ENCODE results near the gene CD300C.

The CD300C gene

DNA sequence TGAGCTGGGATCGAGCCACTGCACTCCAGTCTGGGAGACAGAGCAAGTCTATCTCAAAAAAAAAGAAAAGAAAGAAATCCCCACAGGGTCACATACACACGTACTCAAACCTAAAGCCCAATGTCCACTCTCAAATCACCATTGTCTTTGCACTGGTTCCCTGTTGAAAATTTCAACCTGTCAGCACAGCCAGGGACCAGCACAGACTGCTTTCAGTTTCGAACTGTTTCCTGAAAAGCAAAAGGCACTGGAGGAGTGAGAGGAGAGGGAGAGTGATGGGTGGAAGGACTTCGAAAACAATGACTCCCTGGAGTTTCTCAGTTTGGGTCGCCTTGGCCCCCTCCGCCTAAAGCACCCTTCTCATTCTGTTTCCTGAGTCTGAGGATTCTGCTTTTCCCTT, 9.0 kb upstream of the CD300C start:
- Histone ChIP-seq H3K27me3 (ENCODE audit: low read length) (no peaks in the 10 kb centered on the region), H3F3A (ENCODE audit: insufficient read depth) (no peaks in the 10 kb centered on the region), H3K9ac (ENCODE audit: low read length) (no peak overlapping the region), H3K4me3 (ENCODE audit: insufficient read depth, low read length, poor library complexity, severe bottlenecking) (no peak overlapping the region), H3K9me2 (replicated peaks; ENCODE audit: insufficient read depth, low read length) (no peaks in the 10 kb centered on the region), H3K9me3 (ENCODE audit: insufficient read depth, low read length) (no peaks in the 10 kb centered on the region), H4K20me1 (ENCODE audit: low read depth, low read length) (no peaks in the 10 kb centered on the region), H3K79me2 (ENCODE audit: insufficient read depth, low read length) (no peaks in the 10 kb centered on the region), H2AFZ (ENCODE audit: low read depth, low read length, severe bottlenecking) (no peak overlapping the region), H3K4me2 (ENCODE audit: low read depth, low read length, poor library complexity, severe bottlenecking) (no peak overlapping the region), H3K27ac (ENCODE audit: low read depth, low read length) (no peak overlapping the region), H3K36me3 (ENCODE audit: low read length) (no peaks in the 10 kb centered on the region)
- TF ChIP-seq EZH2phosphoT487 (conservative IDR thresholded peaks at IDR 0.05; ENCODE audit: low read length) = no peak
- TF ChIP-seq, protein P1, sequence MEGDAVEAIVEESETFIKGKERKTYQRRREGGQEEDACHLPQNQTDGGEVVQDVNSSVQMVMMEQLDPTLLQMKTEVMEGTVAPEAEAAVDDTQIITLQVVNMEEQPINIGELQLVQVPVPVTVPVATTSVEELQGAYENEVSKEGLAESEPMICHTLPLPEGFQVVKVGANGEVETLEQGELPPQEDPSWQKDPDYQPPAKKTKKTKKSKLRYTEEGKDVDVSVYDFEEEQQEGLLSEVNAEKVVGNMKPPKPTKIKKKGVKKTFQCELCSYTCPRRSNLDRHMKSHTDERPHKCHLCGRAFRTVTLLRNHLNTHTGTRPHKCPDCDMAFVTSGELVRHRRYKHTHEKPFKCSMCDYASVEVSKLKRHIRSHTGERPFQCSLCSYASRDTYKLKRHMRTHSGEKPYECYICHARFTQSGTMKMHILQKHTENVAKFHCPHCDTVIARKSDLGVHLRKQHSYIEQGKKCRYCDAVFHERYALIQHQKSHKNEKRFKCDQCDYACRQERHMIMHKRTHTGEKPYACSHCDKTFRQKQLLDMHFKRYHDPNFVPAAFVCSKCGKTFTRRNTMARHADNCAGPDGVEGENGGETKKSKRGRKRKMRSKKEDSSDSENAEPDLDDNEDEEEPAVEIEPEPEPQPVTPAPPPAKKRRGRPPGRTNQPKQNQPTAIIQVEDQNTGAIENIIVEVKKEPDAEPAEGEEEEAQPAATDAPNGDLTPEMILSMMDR (IDR thresholded peaks at IDR 0.05; ENCODE audit: insufficient read depth, low read length, poor library complexity, severe bottlenecking) = no peak

DNA sequence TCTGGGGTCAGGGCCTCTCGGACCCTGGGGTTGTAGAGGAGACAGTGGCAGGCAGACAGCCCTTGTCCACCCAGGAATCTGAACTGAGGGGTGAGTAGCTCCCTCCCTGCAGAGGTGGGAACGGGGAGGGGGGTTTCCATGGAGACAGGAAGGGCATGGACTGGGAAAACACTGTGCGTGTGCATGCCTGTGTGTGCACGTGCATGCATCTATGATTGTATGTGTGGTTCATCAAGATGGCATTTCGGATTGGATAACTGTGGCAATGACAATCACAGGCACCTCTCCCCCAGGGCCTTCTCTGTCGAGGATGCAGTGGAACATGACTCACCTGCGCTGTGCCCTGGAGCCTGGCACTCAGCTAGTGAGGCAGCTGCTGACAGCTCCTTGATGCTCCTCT, 6.1 kb upstream of the CD300C start:
- H3K36me3 ChIP-seq (ENCODE audit: low read length) = no peaks in the 10 kb centered on the region
- no peaks in the 10 kb centered on the region for H3K9me2 ChIP-seq (replicated peaks; ENCODE audit: insufficient read depth, low read length)
- no peaks in the 10 kb centered on the region for H3F3A ChIP-seq (ENCODE audit: insufficient read depth)
- no peak overlapping the region for H3K9ac ChIP-seq (ENCODE audit: low read length)
- H3K4me3 ChIP-seq (ENCODE audit: insufficient read depth, low read length, poor library complexity, severe bottlenecking) = no peak overlapping the region
- no peaks in the 10 kb centered on the region for H4K20me1 ChIP-seq (ENCODE audit: low read depth, low read length)
- TF ChIP-seq, protein P1 (IDR thresholded peaks at IDR 0.05; ENCODE audit: insufficient read depth, low read length, poor library complexity, severe bottlenecking) = no peak
- no peak for TF ChIP-seq EZH2phosphoT487 (conservative IDR thresholded peaks at IDR 0.05; ENCODE audit: low read length)
- no peaks in the 10 kb centered on the region for H3K9me3 ChIP-seq (ENCODE audit: insufficient read depth, low read length)
- H3K79me2 ChIP-seq (ENCODE audit: insufficient read depth, low read length) = no peaks in the 10 kb centered on the region
- no peak overlapping the region for H3K27ac ChIP-seq (ENCODE audit: low read depth, low read length)
- H3K4me2 ChIP-seq (ENCODE audit: low read depth, low read length, poor library complexity, severe bottlenecking) = no peak overlapping the region
- no peaks in the 10 kb centered on the region for H3K27me3 ChIP-seq (ENCODE audit: low read length)
- H2AFZ ChIP-seq (ENCODE audit: low read depth, low read length, severe bottlenecking) = no peak overlapping the region

DNA sequence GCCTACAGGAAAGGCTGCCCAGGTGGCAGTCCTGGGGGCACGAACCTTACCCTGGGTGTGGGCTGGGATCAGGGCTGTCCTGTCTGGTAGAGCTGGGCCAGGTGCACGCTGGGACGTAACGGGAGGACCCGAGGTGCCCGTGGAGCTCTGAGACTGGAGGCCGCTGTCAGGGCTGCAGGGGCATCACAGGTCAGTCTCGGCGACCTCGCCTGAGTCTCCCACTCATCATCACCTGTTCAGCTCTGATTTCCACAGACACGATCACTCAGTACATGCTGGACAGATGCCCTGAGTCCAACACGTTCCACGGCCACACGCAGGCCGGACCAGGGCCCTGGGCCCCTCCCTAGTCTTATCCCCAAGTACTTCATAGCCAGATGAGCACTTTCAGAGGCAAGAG, 4.7 kb upstream of the CD300C start:
- Histone ChIP-seq H4K20me1 (ENCODE audit: low read depth, low read length) (no peaks in the 10 kb centered on the region), H3K27me3 (ENCODE audit: low read length) (no peaks in the 10 kb centered on the region), H3K4me3 (ENCODE audit: insufficient read depth, low read length, poor library complexity, severe bottlenecking) (no peak overlapping the region), H3K79me2 (ENCODE audit: insufficient read depth, low read length) (no peaks in the 10 kb centered on the region), H3K27ac (ENCODE audit: low read depth, low read length) (no peak overlapping the region), H3K9me3 (ENCODE audit: insufficient read depth, low read length) (no peaks in the 10 kb centered on the region), H3K36me3 (ENCODE audit: low read length) (no peaks in the 10 kb centered on the region), H3K9me2 (replicated peaks; ENCODE audit: insufficient read depth, low read length) (no peaks in the 10 kb centered on the region), H2AFZ (ENCODE audit: low read depth, low read length, severe bottlenecking) (no peak overlapping the region), H3F3A (ENCODE audit: insufficient read depth) (no peaks in the 10 kb centered on the region), H3K4me2 (ENCODE audit: low read depth, low read length, poor library complexity, severe bottlenecking) (no peak overlapping the region), H3K9ac (ENCODE audit: low read length) (no peak overlapping the region)
- TF ChIP-seq, protein P1 (IDR thresholded peaks at IDR 0.05; ENCODE audit: insufficient read depth, low read length, poor library complexity, severe bottlenecking) = no peak
- no peak for TF ChIP-seq EZH2phosphoT487 (conservative IDR thresholded peaks at IDR 0.05; ENCODE audit: low read length)

All from SU-DHL-6 (cell line).